GM19468 (cell line): Measurements from ENCODE around the gene DLEU7.

Experiments
- ATAC-seq: cut with Tn5 transposase; IDR thresholded peaks from one replicate; pipeline ENCODE4 v1.9.1; 2021; ENCODE audit warnings: mild to moderate bottlenecking, moderate library complexity, moderate number of reproducible peaks; ENCODE audit not compliant: unreplicated experiment; ENCODE audit errors: extremely low read depth

DLEU7 gene

GRCh38 chr13:50843257-50844083, at the start of gene DLEU7:
DLEU7 (minus strand) TSS chr13:50843692; CDS start chr13:50843646, 46 bp downstream.
- ATAC-seq: no peak

GRCh38 chr13:50892210-50892944, 48.9 kb upstream of the DLEU7 start:
- ATAC-seq: no peak

- no peak for ATAC-seq
Measured at GRCh38 chr13:50891206-50891605, 47.7 kb upstream of the DLEU7 start.

- ATAC-seq: no peak
Measured at GRCh38 chr13:50889317-50889716, 45.8 kb upstream of the DLEU7 start.

GRCh38 chr13:50888362-50888761, 44.9 kb upstream of the DLEU7 start:
- no peak for ATAC-seq

- no peak for ATAC-seq
Measured at GRCh38 chr13:50887151-50887550, 43.7 kb upstream of the DLEU7 start.

GRCh38 chr13:50884265-50884664, 40.8 kb upstream of the DLEU7 start:
- no peak for ATAC-seq

GRCh38 chr13:50883728-50884127, 40.2 kb upstream of the DLEU7 start:
- ATAC-seq: no peak

GRCh38 chr13:50882816-50883435, 39.4 kb upstream of the DLEU7 start:
- no peak for ATAC-seq

- no peak for ATAC-seq
Measured at GRCh38 chr13:50873991-50874390, 30.5 kb upstream of the DLEU7 start.

GRCh38 chr13:50873467-50873866, 30.0 kb upstream of the DLEU7 start:
- ATAC-seq: no peak

- ATAC-seq: no peak
Measured at GRCh38 chr13:50871405-50871804, 27.9 kb upstream of the DLEU7 start.

- ATAC-seq: no peak
Measured at GRCh38 chr13:50867637-50867945, 24.1 kb upstream of the DLEU7 start.

GRCh38 chr13:50866817-50867636, 23.5 kb upstream of the DLEU7 start:
- no peak for ATAC-seq

GRCh38 chr13:50864492-50864891, 21.0 kb upstream of the DLEU7 start:
- ATAC-seq: no peak

- no peak for ATAC-seq
Measured at GRCh38 chr13:50855681-50856080, 12.2 kb upstream of the DLEU7 start.

GRCh38 chr13:50850445-50850844, 7.0 kb upstream of the DLEU7 start:
- no peak for ATAC-seq

- no peak for ATAC-seq
Measured at GRCh38 chr13:50847501-50847900, 4.0 kb upstream of the DLEU7 start.

GRCh38 chr13:50846861-50847475, 3.5 kb upstream of the DLEU7 start:
- ATAC-seq: no peak

GRCh38 chr13:50845211-50845610, 1.7 kb upstream of the DLEU7 start:
- ATAC-seq: no peak
